ENCODE results near the gene ILKAP. TPM values are rescaled to one million over a fixed set of nuclear protein-coding genes. Genes with fewer than 3 reads are reported as not detected.

The ILKAP gene
- total RNA-seq, 3 donors from 2014 or later: 33.2 to 55.7 (median 39.9) TPM

DNA sequence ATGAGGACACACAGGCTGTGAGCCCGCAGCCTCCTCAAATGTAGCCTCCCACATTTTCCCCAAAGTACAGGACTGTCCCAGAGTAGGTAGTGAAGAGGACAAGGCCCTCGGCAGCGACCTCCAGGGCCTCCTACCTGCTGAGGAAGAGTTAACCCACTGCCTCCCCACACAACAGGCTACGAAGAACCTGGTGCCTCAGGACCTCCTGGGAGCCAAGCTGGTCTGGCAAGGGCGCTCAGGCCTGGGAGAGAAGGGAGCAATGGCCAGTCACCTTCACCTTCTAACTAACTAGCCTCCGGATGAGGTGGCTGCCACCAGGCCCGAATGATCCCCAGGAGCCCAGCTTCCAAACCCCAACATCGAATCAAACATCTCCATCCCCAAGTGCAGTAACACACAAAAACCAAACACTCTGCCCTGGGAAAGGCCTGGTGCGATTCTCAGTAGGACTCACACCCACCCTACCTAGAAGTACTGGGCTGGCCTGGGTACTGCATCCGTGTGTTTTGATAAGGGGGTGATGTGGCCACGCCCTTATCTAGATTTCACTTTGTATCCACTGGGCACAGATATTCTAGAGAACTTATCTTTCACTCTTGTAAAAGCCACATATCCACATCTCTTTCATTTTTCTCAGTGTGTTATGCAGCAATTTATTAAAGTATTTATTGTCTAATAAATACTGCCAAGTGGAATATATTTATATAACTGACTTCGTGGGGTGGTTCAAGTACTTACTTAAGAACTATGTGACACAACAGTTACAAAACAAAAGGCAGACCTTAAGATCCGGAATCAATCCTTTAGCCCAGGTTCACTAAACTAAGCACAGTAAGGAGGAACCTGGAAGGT, 35.1 kb downstream of the ILKAP start:
- intact Hi-C loops (cut with DNase I, micrococcal nuclease): no loop called here
- TF ChIP-seq, protein P1, sequence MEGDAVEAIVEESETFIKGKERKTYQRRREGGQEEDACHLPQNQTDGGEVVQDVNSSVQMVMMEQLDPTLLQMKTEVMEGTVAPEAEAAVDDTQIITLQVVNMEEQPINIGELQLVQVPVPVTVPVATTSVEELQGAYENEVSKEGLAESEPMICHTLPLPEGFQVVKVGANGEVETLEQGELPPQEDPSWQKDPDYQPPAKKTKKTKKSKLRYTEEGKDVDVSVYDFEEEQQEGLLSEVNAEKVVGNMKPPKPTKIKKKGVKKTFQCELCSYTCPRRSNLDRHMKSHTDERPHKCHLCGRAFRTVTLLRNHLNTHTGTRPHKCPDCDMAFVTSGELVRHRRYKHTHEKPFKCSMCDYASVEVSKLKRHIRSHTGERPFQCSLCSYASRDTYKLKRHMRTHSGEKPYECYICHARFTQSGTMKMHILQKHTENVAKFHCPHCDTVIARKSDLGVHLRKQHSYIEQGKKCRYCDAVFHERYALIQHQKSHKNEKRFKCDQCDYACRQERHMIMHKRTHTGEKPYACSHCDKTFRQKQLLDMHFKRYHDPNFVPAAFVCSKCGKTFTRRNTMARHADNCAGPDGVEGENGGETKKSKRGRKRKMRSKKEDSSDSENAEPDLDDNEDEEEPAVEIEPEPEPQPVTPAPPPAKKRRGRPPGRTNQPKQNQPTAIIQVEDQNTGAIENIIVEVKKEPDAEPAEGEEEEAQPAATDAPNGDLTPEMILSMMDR (IDR thresholded peaks at IDR 0.05): no peak
- DNase-seq (no peak), ATAC-seq (no peak)
- H3K9me3 ChIP-seq: no peaks in the 10 kb centered on the region
- H3K36me3 ChIP-seq (ENCODE audit: low read depth): no peaks in the 10 kb centered on the region
- H3K4me1 ChIP-seq (ENCODE audit: low read depth): peaks cover 11% of the 10 kb centered on the region
- H3K4me3 ChIP-seq: no peak overlapping the region

DNA sequence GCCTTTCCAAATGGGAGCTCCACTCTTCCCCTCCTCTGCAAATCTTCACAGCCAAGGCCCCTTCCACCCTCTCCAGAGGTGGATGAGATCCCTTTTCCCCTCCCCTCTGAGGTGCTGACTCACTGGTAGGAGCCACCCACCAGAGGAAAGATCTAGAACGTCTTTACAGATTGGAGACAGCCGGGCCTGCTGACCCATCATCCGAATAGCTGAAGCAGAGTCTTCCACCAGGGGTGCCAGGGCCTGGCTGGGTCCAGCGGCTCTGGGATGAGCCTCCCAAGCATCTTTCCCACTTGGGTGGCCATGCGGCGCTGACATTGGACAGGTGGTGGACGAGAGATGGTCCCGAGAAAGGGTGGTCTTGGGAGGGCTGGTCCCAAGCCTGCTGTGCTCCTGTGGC, 35.7 kb downstream of the ILKAP start:
- TF ChIP-seq, protein P1 (IDR thresholded peaks at IDR 0.05): no peak
- Histone ChIP-seq H3K36me3 (ENCODE audit: low read depth) (no peaks in the 10 kb centered on the region), H3K4me3 (no peak overlapping the region), H3K4me1 (ENCODE audit: low read depth) (peaks cover 12% of the 10 kb centered on the region), H3K9me3 (no peaks in the 10 kb centered on the region)
- ATAC-seq (no peak), DNase-seq (no peak)
- intact Hi-C loops (cut with DNase I, micrococcal nuclease): no loop called here

GRCh38 chr2:238167344-238167715, 36.2 kb downstream of the ILKAP start:
- intact Hi-C loops (cut with DNase I, micrococcal nuclease): no loop called here

GRCh38 chr2:238166391-238167343, 36.8 kb downstream of the ILKAP start:
- intact Hi-C loops (cut with DNase I, micrococcal nuclease): no loop called here
- peaks cover 12% of the 10 kb centered on the region for H3K4me1 ChIP-seq (ENCODE audit: low read depth)
- no peaks in the 10 kb centered on the region for H3K9me3 ChIP-seq
- H3K4me3 ChIP-seq: no peak overlapping the region
- DNase-seq: peak in 1 of 3 donors; percentile 41
- TF ChIP-seq, protein P1 (IDR thresholded peaks at IDR 0.05): no peak
- H3K36me3 ChIP-seq (ENCODE audit: low read depth): no peaks in the 10 kb centered on the region
- ATAC-seq: no peak

More at GRCh38 chr2:238167344-238167715, 36.2 kb downstream of the ILKAP start:
- no peak overlapping the region for H3K4me3 ChIP-seq
- no peaks in the 10 kb centered on the region for H3K9me3 ChIP-seq
- TF ChIP-seq, protein P1 (IDR thresholded peaks at IDR 0.05): no peak
- peaks cover 12% of the 10 kb centered on the region for H3K4me1 ChIP-seq (ENCODE audit: low read depth)
- no peaks in the 10 kb centered on the region for H3K36me3 ChIP-seq (ENCODE audit: low read depth)
- no peak for DNase-seq
- ATAC-seq: no peak

DNA sequence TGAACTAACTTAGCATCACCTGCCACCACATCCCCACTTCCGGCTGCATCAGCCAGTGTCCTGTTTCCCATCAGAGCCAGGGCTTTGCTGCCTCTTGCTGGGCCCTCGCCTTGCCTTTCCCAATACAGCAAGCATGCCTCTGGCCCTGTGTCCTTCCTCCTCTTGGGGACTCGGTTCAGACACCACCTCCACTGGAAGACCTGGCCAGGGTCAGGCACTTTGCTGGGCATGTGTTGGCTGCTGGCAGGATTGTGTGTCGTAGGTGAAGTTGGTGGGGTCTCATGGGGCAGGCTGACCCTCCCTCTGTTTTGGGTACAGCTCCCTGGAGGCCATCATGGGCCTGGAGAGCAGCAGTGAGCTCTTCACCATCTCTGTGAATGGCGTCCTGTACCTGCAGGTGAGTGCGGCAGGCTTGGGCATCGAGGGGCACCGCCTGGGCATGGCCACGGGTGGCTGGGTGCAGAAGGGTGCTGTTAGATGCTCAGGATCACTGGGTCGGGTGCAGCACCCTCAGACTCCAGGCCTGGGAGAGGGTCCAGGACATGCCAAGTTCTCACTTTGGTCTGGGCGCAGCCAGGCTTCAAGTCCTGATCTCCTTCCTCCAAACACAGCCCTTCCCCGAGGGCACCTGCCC, 38.1 kb downstream of the ILKAP start:
- intact Hi-C loops (cut with DNase I, micrococcal nuclease): no loop called here
- DNase-seq: peak in 1 of 3 donors; percentile 31
- no peaks in the 10 kb centered on the region for H3K9me3 ChIP-seq

More for the DNA sequence above, 38.1 kb downstream of the ILKAP start:
- Histone ChIP-seq H3K4me1 (ENCODE audit: low read depth) (peaks cover 12% of the 10 kb centered on the region), H3K36me3 (ENCODE audit: low read depth) (no peaks in the 10 kb centered on the region), H3K4me3 (no peak overlapping the region)
- no peak for ATAC-seq
- TF ChIP-seq, protein P1 (IDR thresholded peaks at IDR 0.05): no peak
